ENCODE results near the gene SNAPC5. TPM values are rescaled to one million over a fixed set of nuclear protein-coding genes. Genes with fewer than 3 reads are reported as not detected.

The SNAPC5 gene
- total RNA-seq, result 22.3 and 22.8 TPM in 2 replicates

GRCh38 chr15:66497502-66498455, at the start of gene SNAPC5:
Gene SNAPC5, minus strand, starts transcription at chr15:66497762. Its CDS starts 31 bp downstream, at chr15:66497731.

GRCh38 chr15:66504563-66505429, 7.2 kb upstream of the SNAPC5 start, which contains the start of the genes RPL4 and ZWILCH:
Gene RPL4, minus strand, starts transcription at chr15:66504855. Its CDS starts 65 bp downstream, at chr15:66504790.
Gene ZWILCH, plus strand, starts transcription at chr15:66505326. Its CDS starts 13 bp downstream, at chr15:66505339.

Other genes with a start within 250 kb of the SNAPC5 start
- 0.16 and 0.38 TPM in 2 replicates for gene MEGF11, start 244.0 kb downstream of the SNAPC5 start, total RNA-seq
- 9.0 and 13.9 TPM in 2 replicates for gene DIS3L, start 204.2 kb downstream of the SNAPC5 start, total RNA-seq
- gene TIPIN, start 141.1 kb downstream of the SNAPC5 start, total RNA-seq, result 3.0 and 8.0 TPM in 2 replicates
- gene MAP2K1, start 110.8 kb downstream of the SNAPC5 start, total RNA-seq, result 26.1 and 42.0 TPM in 2 replicates
- 6,003 and 6,582 TPM in 2 replicates for gene RPL4, start 7.1 kb upstream of the SNAPC5 start, total RNA-seq
- gene ZWILCH, start 7.6 kb upstream of the SNAPC5 start, total RNA-seq, result 5.6 and 22.0 TPM in 2 replicates
- gene LCTL, start 68.2 kb upstream of the SNAPC5 start, total RNA-seq, result 0.25 and 0.49 TPM in 2 replicates
- gene SMAD6, start 204.5 kb upstream of the SNAPC5 start, total RNA-seq, result 18.1 and 38.8 TPM in 2 replicates

All from mesangial cell (primary cell).